Tibial nerve (tissue), 4 donors: Measurements from ENCODE around the gene IL34. TPM values are rescaled to one million over a fixed set of nuclear protein-coding genes. Genes with fewer than 3 reads are reported as not detected.
A peak's percentile ranks its signal among the peaks of the same experiment; 100 is the strongest.

Source experiments
- DNase-seq, 2 donors: peaks; one replicate each; pipeline ENCODE4 v3.0.0-alpha.2; 2019; ENCODE audit warnings: low spot score in 2 of 2
- H3K27ac ChIP-seq, 4 donors: fragments of 200-600 bp; sonication (generic) in 3 of 4; one replicate each; pipeline ENCODE4 v1.5.1; 2017 to 2019; ENCODE audit warnings: mild to moderate bottlenecking in 1 of 4
- H3K27me3 ChIP-seq, 2 donors: fragments of 200-600 bp; sonication (generic) in 1 of 2; one replicate each; pipeline versions ENCODE4 v1.5.1 to v1.6.0; 2017 to 2019
- H3K36me3 ChIP-seq, 3 donors: fragments of 200-600 bp; sonication (generic); one replicate each; pipeline ENCODE4 v1.5.1; 2018 to 2019
- H3K4me1 ChIP-seq, 4 donors: fragments of 200-600 bp; sonication (generic) in 3 of 4; one replicate each; pipeline ENCODE4 v1.5.1; 2017 to 2019
- H3K4me3 ChIP-seq, 4 donors: fragments of 200-600 bp; sonication (generic) in 3 of 4; one replicate each; pipeline ENCODE4 v1.5.1; 2017 to 2019; ENCODE audit warnings: mild to moderate bottlenecking in 1 of 4, moderate library complexity in 1 of 4
- H3K9me3 ChIP-seq, 4 donors: fragments of 200-600 bp; sonication (generic) in 3 of 4; one replicate each; pipeline ENCODE4 v1.5.1; 2017 to 2019
- EP300 ChIP-seq, 2 donors: sonication (generic); formaldehyde crosslinking; IDR thresholded peaks; one replicate each; pipeline ENCODE4 v1.6.1; 2017; ENCODE audit warnings: antibody characterized with exemption in 2 of 2, mild to moderate bottlenecking in 1 of 2
- POLR2A ChIP-seq, 2 donors: fragments of 450-650 bp; IDR thresholded peaks; one replicate each; pipeline ENCODE4 v1.6.1; 2017; ENCODE audit warnings: antibody characterized with exemption in 2 of 2, mild to moderate bottlenecking in 2 of 2, moderate library complexity in 2 of 2
- WGBS, 2 donors: methylation state at CpG; one replicate each; pipeline ENCODE4 v1.1.5; 2018; 5-methylcytosine and 5-hydroxymethylcytosine counted together
- total RNA-seq, 4 donors: library from RNA; depleted of rRNA; stranded (reverse); fragments of >200 nt; gene quantifications; one replicate each; pipeline ENCODE4 v1.1.0, GENCODE V29; 2016
- TF ChIP-seq, protein P1 (sequence below), 5 experiments: fragments of 200-600 bp in 3 of 5; fragments of 450-650 bp in 2 of 5; sonication (generic) in 3 of 5; IDR thresholded peaks; one replicate each; pipeline ENCODE4 v1.5.1; 2016 to 2019; ENCODE audit warnings: antibody characterized with exemption in 5 of 5, mild to moderate bottlenecking in 3 of 5, moderate library complexity in 2 of 5

The IL34 gene
- total RNA-seq, 4 donors from 2014 or later, result 49.6 to 89.4 (median 60.9) TPM

DNA sequence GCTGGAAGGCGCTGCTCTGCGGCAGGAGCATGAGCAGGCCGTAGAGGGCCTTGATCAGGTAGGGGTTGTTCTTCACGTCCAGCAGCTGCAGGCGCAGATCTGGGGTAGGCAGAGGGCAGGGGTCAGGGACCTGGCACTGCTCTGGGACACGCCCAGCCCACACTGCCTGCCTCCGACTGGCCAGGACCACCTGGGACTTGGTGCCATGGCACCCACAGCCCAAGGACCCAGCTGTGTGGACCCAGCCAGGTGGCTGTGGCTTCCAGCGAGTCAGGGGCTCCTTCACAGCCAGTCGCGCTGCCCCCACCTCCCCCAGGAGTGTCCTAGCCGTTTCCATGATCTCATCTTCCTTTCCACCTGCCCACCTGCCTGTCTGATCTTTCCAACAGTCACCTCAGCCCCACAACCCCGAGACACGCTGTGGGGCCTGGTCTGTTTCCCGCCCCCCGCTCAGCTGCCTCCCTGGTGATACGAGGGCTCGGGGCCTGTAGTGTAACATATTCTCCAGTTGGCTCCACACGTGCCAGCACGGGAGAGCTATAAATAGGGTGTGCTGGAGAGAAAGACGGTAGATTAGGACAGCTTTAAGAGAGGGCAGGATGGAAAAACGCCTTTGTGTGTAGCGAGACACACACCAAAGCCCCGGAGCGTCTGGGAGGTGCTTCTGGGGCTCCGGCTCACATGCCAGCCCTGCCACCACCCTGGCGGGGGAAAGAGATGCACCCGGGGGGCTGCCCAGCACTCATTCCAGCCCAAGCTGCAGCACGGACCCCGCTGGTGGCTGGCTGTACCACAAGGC is 46.7 kb downstream of the IL34 start:
- Histone ChIP-seq H3K27me3 (no peaks in the 10 kb centered on the region), H3K4me1 (peaks cover 13 to 100% (median 82%) of the 10 kb centered on the region in 4 donors), H3K9me3 (no peaks in the 10 kb centered on the region), H3K27ac (peak overlapping the region; percentile 81 to 97 (median 91)), H3K36me3 (peaks cover 0 to 3% (median 0%) of the 10 kb centered on the region in 3 donors), H3K4me3 (no peak overlapping the region)
- 57 to 70% methylated on average over 24 to 28 of the region's 29 CpGs for WGBS, 2 donors
- no peak for DNase-seq
- TF ChIP-seq EP300 (IDR thresholded peaks at IDR 0.05) (no peak), POLR2A (IDR thresholded peaks at IDR 0.05) (no peak)
- TF ChIP-seq, protein P1, sequence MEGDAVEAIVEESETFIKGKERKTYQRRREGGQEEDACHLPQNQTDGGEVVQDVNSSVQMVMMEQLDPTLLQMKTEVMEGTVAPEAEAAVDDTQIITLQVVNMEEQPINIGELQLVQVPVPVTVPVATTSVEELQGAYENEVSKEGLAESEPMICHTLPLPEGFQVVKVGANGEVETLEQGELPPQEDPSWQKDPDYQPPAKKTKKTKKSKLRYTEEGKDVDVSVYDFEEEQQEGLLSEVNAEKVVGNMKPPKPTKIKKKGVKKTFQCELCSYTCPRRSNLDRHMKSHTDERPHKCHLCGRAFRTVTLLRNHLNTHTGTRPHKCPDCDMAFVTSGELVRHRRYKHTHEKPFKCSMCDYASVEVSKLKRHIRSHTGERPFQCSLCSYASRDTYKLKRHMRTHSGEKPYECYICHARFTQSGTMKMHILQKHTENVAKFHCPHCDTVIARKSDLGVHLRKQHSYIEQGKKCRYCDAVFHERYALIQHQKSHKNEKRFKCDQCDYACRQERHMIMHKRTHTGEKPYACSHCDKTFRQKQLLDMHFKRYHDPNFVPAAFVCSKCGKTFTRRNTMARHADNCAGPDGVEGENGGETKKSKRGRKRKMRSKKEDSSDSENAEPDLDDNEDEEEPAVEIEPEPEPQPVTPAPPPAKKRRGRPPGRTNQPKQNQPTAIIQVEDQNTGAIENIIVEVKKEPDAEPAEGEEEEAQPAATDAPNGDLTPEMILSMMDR (IDR thresholded peaks at IDR 0.05), result no peak

DNA sequence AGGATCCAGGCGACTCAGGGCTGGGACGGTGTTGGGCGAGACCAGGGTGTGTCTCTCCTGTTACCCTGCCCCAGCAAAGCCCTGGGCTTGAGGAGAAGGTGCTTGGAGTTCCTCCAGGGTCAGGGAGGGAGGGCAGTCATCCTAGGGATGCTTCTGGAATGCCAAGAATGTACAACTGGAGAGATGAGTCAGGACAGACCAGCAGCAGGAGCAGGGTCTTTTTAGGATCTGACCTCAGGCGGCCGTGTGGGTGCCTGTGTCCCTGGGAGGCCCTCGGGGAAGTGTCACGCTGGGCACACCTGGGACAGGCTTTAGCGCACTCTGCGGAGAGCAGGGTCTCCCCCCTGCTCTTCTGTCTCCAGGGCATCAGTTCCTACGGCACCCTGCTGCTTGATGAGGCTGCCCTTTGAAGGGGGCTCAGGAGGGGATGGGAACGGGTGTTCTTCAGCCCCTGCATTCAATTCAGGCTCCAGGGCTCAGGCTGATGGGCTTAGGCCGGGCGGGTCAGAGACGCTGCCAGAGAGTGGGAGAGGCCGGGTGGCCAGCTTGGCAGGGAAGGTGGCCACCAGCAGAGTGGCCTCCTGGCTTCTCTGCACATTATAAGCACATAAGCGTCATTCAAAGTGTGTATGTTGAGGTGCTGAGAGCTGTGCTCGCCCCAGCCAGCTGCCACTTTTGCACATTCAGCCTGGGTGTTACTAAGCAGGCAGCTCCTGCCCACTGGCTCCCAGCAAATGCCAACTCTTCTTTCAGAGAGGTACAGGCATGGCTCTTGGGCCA is 47.9 kb downstream of the IL34 start:
- 72 to 77% methylated on average over 10 to 11 of the region's 17 CpGs for WGBS, 2 donors
- Histone ChIP-seq H3K27ac (peak overlapping the region; percentile 81 to 97 (median 91)), H3K36me3 (peaks cover 0 to 3% (median 0%) of the 10 kb centered on the region in 3 donors), H3K9me3 (no peaks in the 10 kb centered on the region), H3K27me3 (no peaks in the 10 kb centered on the region), H3K4me1 (peaks cover 13 to 97% (median 71%) of the 10 kb centered on the region in 4 donors), H3K4me3 (no peak overlapping the region)
- DNase-seq, result no peak
- TF ChIP-seq POLR2A (IDR thresholded peaks at IDR 0.05), result no peak
- TF ChIP-seq, protein P1 (IDR thresholded peaks at IDR 0.05), result no peak
- TF ChIP-seq EP300 (IDR thresholded peaks at IDR 0.05), result no peak

DNA sequence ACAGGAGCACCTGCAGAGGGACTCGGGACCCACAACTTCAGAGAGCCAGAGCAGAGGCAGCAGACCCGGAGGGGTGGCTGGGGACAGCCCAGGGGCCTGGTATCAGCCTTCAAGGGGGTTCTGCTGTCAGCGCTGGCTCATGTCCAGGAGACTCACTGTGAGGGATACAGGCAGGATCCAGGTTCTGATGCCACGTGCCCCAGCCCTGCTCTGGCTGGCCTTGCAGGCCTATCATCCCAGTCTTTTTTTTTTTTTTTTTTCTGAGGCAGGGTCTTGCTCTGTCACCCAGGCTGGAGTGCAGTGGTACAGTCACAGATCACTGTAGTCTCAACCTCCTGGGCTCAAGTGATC is 48.5 kb downstream of the IL34 start:
- DNase-seq, result no peak
- no peaks in the 10 kb centered on the region for H3K27me3 ChIP-seq
- H3K4me1 ChIP-seq, result peaks cover 13 to 97% (median 66%) of the 10 kb centered on the region in 4 donors
- WGBS, 2 donors, result 84 to 86% methylated on average over 4 of the region's 4 CpGs
- no peaks in the 10 kb centered on the region for H3K9me3 ChIP-seq
- H3K36me3 ChIP-seq, result peaks cover 0 to 3% (median 0%) of the 10 kb centered on the region in 3 donors
- no peak overlapping the region for H3K4me3 ChIP-seq
- peak overlapping the region; percentile 5 to 97 (median 86) for H3K27ac ChIP-seq
- TF ChIP-seq, protein P1 (IDR thresholded peaks at IDR 0.05), result no peak
- no peak for TF ChIP-seq POLR2A (IDR thresholded peaks at IDR 0.05)
- TF ChIP-seq EP300 (IDR thresholded peaks at IDR 0.05), result no peak

DNA sequence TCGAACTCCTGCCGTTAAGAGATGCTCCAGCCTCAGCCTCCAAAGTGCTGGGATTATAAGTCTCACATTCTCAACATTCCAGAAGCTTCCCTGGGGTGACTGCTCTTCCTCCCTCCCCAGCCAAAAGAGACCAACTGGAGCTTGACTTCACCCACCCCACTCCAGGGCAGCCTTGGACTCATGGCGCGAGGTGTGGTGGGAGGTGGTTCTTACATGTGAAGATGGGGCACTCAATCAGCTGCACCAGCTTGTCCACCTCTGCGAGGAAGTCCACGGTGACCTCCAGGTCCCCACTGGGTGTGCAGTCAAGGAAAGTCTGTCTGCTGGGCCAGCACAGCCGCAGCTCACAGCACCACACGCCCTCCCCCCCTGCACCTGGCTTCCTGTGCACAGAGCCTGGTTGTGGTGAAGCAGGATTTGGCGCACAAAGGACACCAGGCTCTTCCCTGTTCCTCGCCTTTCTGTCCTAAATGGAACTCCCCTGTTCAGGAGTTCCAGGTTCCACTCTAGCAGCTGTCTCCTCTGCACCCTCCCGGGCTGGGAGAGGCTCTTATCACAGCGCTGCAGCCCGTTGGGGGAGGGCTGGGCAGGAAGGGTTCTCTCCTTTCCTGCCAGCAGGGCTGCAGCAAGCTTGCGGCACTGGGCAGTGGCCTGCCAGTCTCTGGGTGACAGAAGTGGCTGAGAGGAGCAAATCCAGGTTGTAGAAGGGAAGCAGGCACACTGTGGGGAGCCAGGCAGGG is 49.1 kb downstream of the IL34 start:
- 64 to 67% methylated on average over 12 to 14 of the region's 14 CpGs for WGBS, 2 donors
- no peak for TF ChIP-seq POLR2A (IDR thresholded peaks at IDR 0.05)
- TF ChIP-seq, protein P1 (IDR thresholded peaks at IDR 0.05), result no peak
- TF ChIP-seq EP300 (IDR thresholded peaks at IDR 0.05), result peak in 1 of 2 donors; percentile 5
- H3K27me3 ChIP-seq, result no peaks in the 10 kb centered on the region
- peaks cover 12 to 97% (median 63%) of the 10 kb centered on the region in 4 donors for H3K4me1 ChIP-seq
- peaks cover 0 to 3% (median 0%) of the 10 kb centered on the region in 3 donors for H3K36me3 ChIP-seq
- peak overlapping the region in 3 of 4 donors; percentile 5 to 92 (median 80) for H3K27ac ChIP-seq
- DNase-seq, result no peak
- no peak overlapping the region for H3K4me3 ChIP-seq
- H3K9me3 ChIP-seq, result no peaks in the 10 kb centered on the region
